Esophagus (tissue), 2 donors: ENCODE measurements around the gene PAIP2. TPM values are rescaled to one million over a fixed set of nuclear protein-coding genes. Genes with fewer than 3 reads are reported as not detected.
"Not testable (repeated sequence)": the region's sequence is repeated elsewhere in the genome, so short reads cannot be mapped to it uniquely, and the experiment has no call there.

Experiments used
- H3K27ac ChIP-seq, 2 donors: one replicate each; pipeline ENCODE4 v1.5.1; 2013; ENCODE audit warnings: low read depth in 2 of 2, mild to moderate bottlenecking in 2 of 2, inconsistent platforms in 1 of 2, low read length in 1 of 2, moderate library complexity in 1 of 2
- H3K27me3 ChIP-seq, 2 donors: one replicate each; pipeline ENCODE4 v1.6.1; 2013; ENCODE audit warnings: low read length in 2 of 2, control low read depth in 1 of 2, mild to moderate bottlenecking in 1 of 2; ENCODE audit not compliant: insufficient read depth in 2 of 2, control insufficient read depth in 1 of 2
- H3K36me3 ChIP-seq, 2 donors: one replicate each; pipeline ENCODE4 v1.6.1; 2013; ENCODE audit warnings: low read length in 1 of 2; ENCODE audit not compliant: control insufficient read depth in 2 of 2, insufficient read depth in 2 of 2
- H3K4me1 ChIP-seq, 2 donors: one replicate each; pipeline ENCODE4 v1.6.1; 2013; ENCODE audit warnings: low read length in 1 of 2; ENCODE audit not compliant: control insufficient read depth in 2 of 2, insufficient read depth in 2 of 2
- H3K4me3 ChIP-seq, 2 donors: one replicate each; pipeline ENCODE4 v1.5.1; 2013; ENCODE audit warnings: low read length in 2 of 2, mild to moderate bottlenecking in 2 of 2, low read depth in 1 of 2, moderate library complexity in 1 of 2
- H3K9me3 ChIP-seq, 2 donors: one replicate each; pipeline ENCODE4 v1.6.1; 2013; ENCODE audit warnings: mild to moderate bottlenecking in 2 of 2, low read depth in 1 of 2, low read length in 1 of 2, moderate library complexity in 1 of 2; ENCODE audit not compliant: control insufficient read depth in 2 of 2, insufficient read depth in 1 of 2
- WGBS, 2 donors: extraction: QIAGEN DNeasy Blood & Tissue Kit; methylation state at CpG; one replicate each; pipeline ENCODE4 v1.1.7; 2013; 5-methylcytosine and 5-hydroxymethylcytosine counted together
- polyA plus RNA-seq, 2 donors: library from polyadenylated mRNA; stranded (reverse); fragments of 200-250 nt; gene quantifications; one replicate each; pipeline ENCODE4 v1.2.3, GENCODE V29; 2013
- donor health status: healthy with polysubstance abuse.
- donor health status: Bipolar disorder and iron deficiency.

PAIP2 gene
- polyA plus RNA-seq, 2 donors = 37.4 to 53.6 TPM

- Histone ChIP-seq H3K27ac (no peak overlapping the region), H3K36me3 (peaks cover 2 to 8% of the 10 kb centered on the region in 2 donors), H3K27me3 (no peaks in the 10 kb centered on the region), H3K4me1 (no peaks in the 10 kb centered on the region), H3K4me3 (no peak overlapping the region), H3K9me3 (no peaks in the 10 kb centered on the region)
- WGBS, 2 donors = 50 to 81% methylated on average over 1 of the region's 1 CpG
Measured at GRCh38 chr5:139314276-139314675, 27.4 kb upstream of the PAIP2 start.

GRCh38 chr5:139315056-139315615 lies 26.5 kb upstream of the PAIP2 start:
- Histone ChIP-seq H3K4me1 (no peaks in the 10 kb centered on the region), H3K9me3 (no peaks in the 10 kb centered on the region), H3K36me3 (peaks cover 2 to 10% of the 10 kb centered on the region in 2 donors), H3K27me3 (no peaks in the 10 kb centered on the region), H3K4me3 (no peak overlapping the region), H3K27ac (no peak overlapping the region)
- 78 to 81% methylated on average over 3 of the region's 3 CpGs for WGBS, 2 donors

GRCh38 chr5:139335811-139336210 lies 5.8 kb upstream of the PAIP2 start:
- 73 to 75% methylated on average over 6 of the region's 6 CpGs for WGBS, 2 donors
- H3K27me3 ChIP-seq = no peaks in the 10 kb centered on the region
- H3K27ac ChIP-seq = no peak overlapping the region
- no peak overlapping the region for H3K4me3 ChIP-seq
- H3K9me3 ChIP-seq = no peaks in the 10 kb centered on the region
- H3K4me1 ChIP-seq = no peaks in the 10 kb centered on the region
- H3K36me3 ChIP-seq = peaks cover 0 to 1% of the 10 kb centered on the region in 2 donors

GRCh38 chr5:139340051-139340450 lies 1.6 kb upstream of the PAIP2 start:
- Histone ChIP-seq H3K27me3 (no peaks in the 10 kb centered on the region), H3K4me3 (no peak overlapping the region), H3K4me1 (no peaks in the 10 kb centered on the region), H3K9me3 (no peaks in the 10 kb centered on the region), H3K27ac (no peak overlapping the region), H3K36me3 (no peaks in the 10 kb centered on the region)
- 84 to 87% methylated on average over 2 of the region's 2 CpGs for WGBS, 2 donors

GRCh38 chr5:139341187-139341688 lies 416 bp upstream of the PAIP2 start:
- Histone ChIP-seq H3K9me3 (no peaks in the 10 kb centered on the region), H3K4me1 (no peaks in the 10 kb centered on the region), H3K27me3 (no peaks in the 10 kb centered on the region), H3K36me3 (no peaks in the 10 kb centered on the region), H3K27ac (no peak overlapping the region), H3K4me3 (peak overlapping the region; percentile 83 to 92)
- WGBS, 2 donors = 1 to 2% methylated on average over 17 of the region's 17 CpGs

- Histone ChIP-seq H3K9me3 (no peaks in the 10 kb centered on the region), H3K36me3 (no peaks in the 10 kb centered on the region), H3K4me1 (no peaks in the 10 kb centered on the region), H3K27me3 (no peaks in the 10 kb centered on the region), H3K4me3 (peak overlapping the region; percentile 83 to 92), H3K27ac (peak overlapping the region; percentile 97 to 99)
- 1% methylated on average over 16 of the region's 16 CpGs for WGBS, 2 donors
Measured at GRCh38 chr5:139342423-139342723, 719 bp downstream of the PAIP2 start.

- H3K4me3 ChIP-seq = peak overlapping the region in 1 of 2 donors; percentile 83
- H3K4me1 ChIP-seq = no peaks in the 10 kb centered on the region
- no peaks in the 10 kb centered on the region for H3K27me3 ChIP-seq
- no peaks in the 10 kb centered on the region for H3K9me3 ChIP-seq
- 79 to 83% methylated on average over 9 of the region's 9 CpGs for WGBS, 2 donors
- no peaks in the 10 kb centered on the region for H3K36me3 ChIP-seq
- no peak overlapping the region for H3K27ac ChIP-seq
Measured at GRCh38 chr5:139343476-139343875, 1.8 kb downstream of the PAIP2 start.

GRCh38 chr5:139344177-139344576 lies 2.5 kb downstream of the PAIP2 start:
- H3K27me3 ChIP-seq = no peaks in the 10 kb centered on the region
- H3K27ac ChIP-seq = no peak overlapping the region
- no peaks in the 10 kb centered on the region for H3K9me3 ChIP-seq
- no peak overlapping the region for H3K4me3 ChIP-seq
- no peaks in the 10 kb centered on the region for H3K36me3 ChIP-seq
- H3K4me1 ChIP-seq = no peaks in the 10 kb centered on the region
- WGBS, 2 donors = 67 to 79% methylated on average over 2 of the region's 2 CpGs

- H3K27me3 ChIP-seq, H3K4me3 ChIP-seq, H3K4me1 ChIP-seq, H3K27ac ChIP-seq, H3K36me3 ChIP-seq, H3K9me3 ChIP-seq: not testable (repeated sequence)
- 95 to 98% methylated on average over 8 of the region's 8 CpGs for WGBS, 2 donors
Measured at GRCh38 chr5:139345442-139345841, 3.8 kb downstream of the PAIP2 start.

- not testable (repeated sequence) for H3K36me3 ChIP-seq, H3K4me1 ChIP-seq, H3K27me3 ChIP-seq, H3K4me3 ChIP-seq, H3K9me3 ChIP-seq, H3K27ac ChIP-seq
- 90 to 94% methylated on average over 9 of the region's 9 CpGs for WGBS, 2 donors
Measured at GRCh38 chr5:139347863-139348262, 6.2 kb downstream of the PAIP2 start.
